ENCODE results near the gene CISD2.
"Not testable (repeated sequence)": the region's sequence is repeated elsewhere in the genome, so short reads cannot be mapped to it uniquely, and the experiment has no call there.

Gene CISD2

DNA sequence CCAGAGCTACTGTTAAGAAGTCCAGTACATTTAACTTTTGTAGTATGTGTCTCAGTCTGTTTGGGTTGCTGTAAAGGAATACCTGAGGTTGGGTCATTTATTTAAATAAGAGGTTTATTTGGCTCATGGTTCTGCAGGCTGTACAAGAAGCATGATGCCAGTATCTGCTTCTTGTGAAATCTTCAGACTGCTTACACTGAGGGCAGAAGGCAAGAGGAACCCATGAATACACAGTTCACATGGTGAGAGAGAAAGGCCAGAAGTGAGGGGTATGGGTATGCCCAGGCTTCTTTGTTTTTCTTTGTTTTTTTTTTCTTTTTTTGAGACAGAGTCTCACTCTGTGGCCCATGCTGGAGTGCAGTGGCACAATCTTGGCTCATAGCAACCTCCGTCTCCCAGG, 6.0 kb upstream of the CISD2 start:
- no CpG with 5 or more reads among the region's 1 CpG for WGBS, 2 donors (ENCODE audit: extremely low coverage in 2 of 2, insufficient read length in 2 of 2, insufficient replicate concordance in 1 of 2)
- H2BK5ac ChIP-seq (ENCODE audit: low read length): no peak overlapping the region

DNA sequence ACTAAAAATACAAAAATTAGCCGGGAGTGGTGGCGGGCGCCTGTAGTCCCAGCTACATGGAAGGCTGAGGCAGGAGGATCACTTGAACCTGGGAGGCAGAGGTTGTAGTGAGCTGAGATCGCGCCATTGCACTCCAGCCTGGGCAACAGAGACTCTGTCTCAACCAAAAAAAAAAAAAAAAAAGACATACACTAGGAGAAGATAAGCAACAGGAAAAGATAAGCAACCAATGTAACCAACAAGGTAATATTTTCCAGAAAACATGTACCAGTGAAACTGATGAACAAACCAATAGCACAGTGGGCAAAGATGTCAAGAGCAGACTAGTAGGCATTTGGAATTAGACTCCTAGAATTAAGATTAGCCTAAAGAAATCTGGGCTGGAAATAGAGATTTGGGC, 3.5 kb upstream of the CISD2 start:
- H3K36me3 ChIP-seq (replicated peaks in 1 of 2; ENCODE audit: control insufficient read depth in 2 of 2, insufficient read depth in 2 of 2, low read length in 2 of 2); H3K9ac ChIP-seq (ENCODE audit: low read depth, low read length, poor library complexity); H2BK15ac ChIP-seq (ENCODE audit: low read length); H2AFZ ChIP-seq (ENCODE audit: low read length); H4K91ac ChIP-seq (ENCODE audit: low read depth, low read length, poor library complexity); H3K14ac ChIP-seq (ENCODE audit: low read length); DNase-seq (ENCODE audit: low spot score); H4K8ac ChIP-seq (ENCODE audit: low read depth, low read length); H3K4me3 ChIP-seq (ENCODE audit: low read length in 2 of 2); H3K23ac ChIP-seq (ENCODE audit: low read depth, low read length, poor library complexity); H2BK12ac ChIP-seq (ENCODE audit: low read length); H3K4me1 ChIP-seq (ENCODE audit: control insufficient read depth in 2 of 2, insufficient read depth in 1 of 2, low read depth in 1 of 2, low read length in 2 of 2); H3K4me2 ChIP-seq (ENCODE audit: insufficient read depth, low read length, poor library complexity, severe bottlenecking); H3K4ac ChIP-seq (ENCODE audit: low read length); H3K18ac ChIP-seq (ENCODE audit: low read length); H3K79me1 ChIP-seq (ENCODE audit: low read depth, low read length); H2BK120ac ChIP-seq (ENCODE audit: low read depth, low read length); H3K27ac ChIP-seq (replicated peaks; ENCODE audit: low read length); H3K27me3 ChIP-seq (ENCODE audit: control insufficient read depth in 3 of 3, insufficient read depth in 3 of 3, low read depth in 1 of 3, low read length in 3 of 3); H2BK5ac ChIP-seq (ENCODE audit: low read length); H2AK5ac ChIP-seq (ENCODE audit: low read depth, low read length): not testable (repeated sequence)
- peaks cover 4 to 14% of the 10 kb centered on the region in 2 donors for H3K9me3 ChIP-seq (replicated peaks in 1 of 2; ENCODE audit: control insufficient read depth in 2 of 2, insufficient read depth in 1 of 2, low read depth in 1 of 2, low read length in 2 of 2)
- no CpG with 5 or more reads among the region's 5 CpGs for WGBS, 2 donors (ENCODE audit: extremely low coverage in 2 of 2, insufficient read length in 2 of 2, insufficient replicate concordance in 1 of 2)

More for the DNA sequence above, 6.0 kb upstream of the CISD2 start:
- Histone ChIP-seq H2BK15ac (ENCODE audit: low read length) (no peak overlapping the region), H3K4ac (ENCODE audit: low read length) (no peak overlapping the region), H2BK120ac (ENCODE audit: low read depth, low read length) (no peak overlapping the region), H2AK5ac (ENCODE audit: low read depth, low read length) (no peak overlapping the region), H3K36me3 (replicated peaks in 1 of 2; ENCODE audit: control insufficient read depth in 2 of 2, insufficient read depth in 2 of 2, low read length in 2 of 2) (peaks cover 0 to 6% of the 10 kb centered on the region in 2 donors), H3K4me1 (ENCODE audit: control insufficient read depth in 2 of 2, insufficient read depth in 1 of 2, low read depth in 1 of 2, low read length in 2 of 2) (peaks cover 0 to 3% of the 10 kb centered on the region in 2 donors), H3K9me3 (replicated peaks in 1 of 2; ENCODE audit: control insufficient read depth in 2 of 2, insufficient read depth in 1 of 2, low read depth in 1 of 2, low read length in 2 of 2) (peaks cover 5 to 28% of the 10 kb centered on the region in 2 donors), H3K14ac (ENCODE audit: low read length) (no peak overlapping the region), H3K4me2 (ENCODE audit: insufficient read depth, low read length, poor library complexity, severe bottlenecking) (no peak overlapping the region), H3K27ac (replicated peaks; ENCODE audit: low read length) (no peak overlapping the region), H2BK12ac (ENCODE audit: low read length) (no peak overlapping the region), H3K27me3 (ENCODE audit: control insufficient read depth in 3 of 3, insufficient read depth in 3 of 3, low read depth in 1 of 3, low read length in 3 of 3) (no peaks in the 10 kb centered on the region), H3K18ac (ENCODE audit: low read length) (no peak overlapping the region), H3K9ac (ENCODE audit: low read depth, low read length, poor library complexity) (no peak overlapping the region), H3K79me1 (ENCODE audit: low read depth, low read length) (no peaks in the 10 kb centered on the region), H3K23ac (ENCODE audit: low read depth, low read length, poor library complexity) (no peak overlapping the region), H4K91ac (ENCODE audit: low read depth, low read length, poor library complexity) (no peak overlapping the region), H2AFZ (ENCODE audit: low read length) (no peak overlapping the region), H3K4me3 (ENCODE audit: low read length in 2 of 2) (no peak overlapping the region), H4K8ac (ENCODE audit: low read depth, low read length) (no peak overlapping the region)
- no peak for DNase-seq (ENCODE audit: low spot score)

DNA sequence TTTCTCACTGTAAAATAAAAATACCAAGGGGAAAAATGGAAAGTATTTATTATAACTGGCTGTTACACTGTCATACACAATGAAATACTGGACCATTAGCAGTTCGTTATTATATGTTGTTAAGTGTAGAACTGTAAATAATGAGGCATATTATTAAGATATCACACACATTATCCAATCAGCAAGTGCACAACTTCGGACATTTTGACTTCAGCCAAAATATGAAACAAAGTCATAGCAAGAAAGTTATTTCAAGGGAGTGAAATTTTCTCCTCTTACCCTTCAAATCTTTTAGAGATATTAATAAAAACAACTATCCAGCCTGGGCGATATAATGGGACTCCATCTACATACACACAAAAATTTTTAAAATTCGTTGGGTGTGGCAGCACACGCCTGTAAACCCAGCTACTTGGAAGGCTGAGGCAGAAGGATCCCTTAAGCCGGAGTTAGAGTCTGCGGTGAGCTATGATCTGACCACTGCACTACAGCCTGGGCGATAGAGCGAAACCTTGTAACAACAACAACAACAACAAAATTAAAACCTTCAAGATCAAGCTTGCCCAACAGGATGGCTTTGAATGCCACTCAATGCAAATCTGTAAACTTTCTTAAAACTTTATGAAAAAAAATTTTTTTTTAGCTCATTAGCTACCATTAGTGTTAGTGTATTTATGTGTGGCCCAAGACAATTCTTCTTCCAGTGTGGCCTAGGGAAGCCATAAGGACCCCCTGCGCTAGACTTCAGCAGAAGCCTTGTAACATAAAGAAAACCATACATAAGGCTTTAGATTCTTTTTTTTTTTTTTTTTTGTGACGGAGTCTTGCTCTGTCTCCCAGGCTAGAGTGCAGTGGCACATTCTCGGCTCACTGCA, 1.3 kb upstream of the CISD2 start:
- WGBS, 2 donors (ENCODE audit: extremely low coverage in 2 of 2, insufficient read length in 2 of 2, insufficient replicate concordance in 1 of 2): no CpG with 5 or more reads among the region's 12 CpGs
- H3K18ac ChIP-seq (ENCODE audit: low read length): no peak overlapping the region
- H4K8ac ChIP-seq (ENCODE audit: low read depth, low read length): no peak overlapping the region
- peaks cover 2 to 6% of the 10 kb centered on the region in 2 donors for H3K4me1 ChIP-seq (ENCODE audit: control insufficient read depth in 2 of 2, insufficient read depth in 1 of 2, low read depth in 1 of 2, low read length in 2 of 2)
- H3K4me3 ChIP-seq (ENCODE audit: low read length in 2 of 2): peak overlapping the region in 1 of 2 donors; percentile 81
- no peak overlapping the region for H2AK5ac ChIP-seq (ENCODE audit: low read depth, low read length)
- H3K4me2 ChIP-seq (ENCODE audit: insufficient read depth, low read length, poor library complexity, severe bottlenecking): peak overlapping the region; percentile 14
- no peaks in the 10 kb centered on the region for H3K79me1 ChIP-seq (ENCODE audit: low read depth, low read length)
- H3K9me3 ChIP-seq (replicated peaks in 1 of 2; ENCODE audit: control insufficient read depth in 2 of 2, insufficient read depth in 1 of 2, low read depth in 1 of 2, low read length in 2 of 2): peaks cover 0 to 3% of the 10 kb centered on the region in 2 donors
- H3K36me3 ChIP-seq (replicated peaks in 1 of 2; ENCODE audit: control insufficient read depth in 2 of 2, insufficient read depth in 2 of 2, low read length in 2 of 2): peaks cover 0 to 14% of the 10 kb centered on the region in 2 donors
- H3K9ac ChIP-seq (ENCODE audit: low read depth, low read length, poor library complexity): no peak overlapping the region
- H2BK15ac ChIP-seq (ENCODE audit: low read length): no peak overlapping the region
- H2BK120ac ChIP-seq (ENCODE audit: low read depth, low read length): no peak overlapping the region
- no peak overlapping the region for H3K27ac ChIP-seq (replicated peaks; ENCODE audit: low read length)
- no peak overlapping the region for H4K91ac ChIP-seq (ENCODE audit: low read depth, low read length, poor library complexity)
- no peaks in the 10 kb centered on the region for H3K27me3 ChIP-seq (ENCODE audit: control insufficient read depth in 3 of 3, insufficient read depth in 3 of 3, low read depth in 1 of 3, low read length in 3 of 3)
- no peak overlapping the region for H3K14ac ChIP-seq (ENCODE audit: low read length)
- no peak for DNase-seq (ENCODE audit: low spot score)
- peak overlapping the region; percentile 96 for H2AFZ ChIP-seq (ENCODE audit: low read length)
- H3K23ac ChIP-seq (ENCODE audit: low read depth, low read length, poor library complexity): no peak overlapping the region
- H2BK5ac ChIP-seq (ENCODE audit: low read length): no peak overlapping the region
- H3K4ac ChIP-seq (ENCODE audit: low read length): no peak overlapping the region
- no peak overlapping the region for H2BK12ac ChIP-seq (ENCODE audit: low read length)

DNA sequence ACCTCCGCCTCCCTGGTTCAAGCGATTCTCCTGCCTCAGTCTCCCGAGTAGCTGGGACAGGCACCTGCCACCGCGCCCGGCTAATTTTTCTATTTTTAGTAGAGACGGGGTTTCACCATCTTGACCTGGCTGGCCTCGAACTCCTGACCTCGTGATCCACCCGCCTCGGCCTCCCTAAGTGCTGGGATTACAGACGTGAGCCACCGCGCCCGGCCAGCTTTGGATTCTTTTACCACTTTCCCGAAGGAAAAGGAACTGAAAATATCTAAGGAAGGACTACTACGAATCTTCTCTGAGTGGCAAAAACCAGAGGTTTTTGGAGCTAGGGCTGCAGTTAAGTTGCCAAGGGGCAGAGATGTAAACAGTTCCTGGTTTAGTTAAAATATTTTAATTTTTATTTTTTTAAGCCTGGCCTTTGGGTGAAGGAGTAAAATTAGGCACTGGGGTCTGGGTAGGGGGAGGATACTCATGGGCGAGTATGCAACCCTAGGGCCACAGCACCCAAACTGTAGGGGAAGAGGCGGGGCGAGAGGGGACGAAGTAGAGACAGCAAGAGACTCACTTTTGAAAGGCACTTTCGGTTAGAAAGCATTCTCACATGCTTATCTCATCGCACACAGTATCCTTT, 525 bp upstream of the CISD2 start:
- peak overlapping the region; percentile 100 for H3K27ac ChIP-seq (replicated peaks; ENCODE audit: low read length)
- WGBS, 2 donors (ENCODE audit: extremely low coverage in 2 of 2, insufficient read length in 2 of 2, insufficient replicate concordance in 1 of 2): no CpG with 5 or more reads among the region's 23 CpGs
- peaks cover 1% of the 10 kb centered on the region for H3K79me1 ChIP-seq (ENCODE audit: low read depth, low read length)
- no peak overlapping the region for H3K4ac ChIP-seq (ENCODE audit: low read length)
- H2BK5ac ChIP-seq (ENCODE audit: low read length): peak overlapping the region; percentile 93
- H2AK5ac ChIP-seq (ENCODE audit: low read depth, low read length): no peak overlapping the region
- no peak overlapping the region for H3K23ac ChIP-seq (ENCODE audit: low read depth, low read length, poor library complexity)
- no peak overlapping the region for H4K91ac ChIP-seq (ENCODE audit: low read depth, low read length, poor library complexity)
- peaks cover 2 to 6% of the 10 kb centered on the region in 2 donors for H3K4me1 ChIP-seq (ENCODE audit: control insufficient read depth in 2 of 2, insufficient read depth in 1 of 2, low read depth in 1 of 2, low read length in 2 of 2)
- H2BK120ac ChIP-seq (ENCODE audit: low read depth, low read length): no peak overlapping the region
- peak overlapping the region; percentile 84 for H3K4me2 ChIP-seq (ENCODE audit: insufficient read depth, low read length, poor library complexity, severe bottlenecking)
- no peaks in the 10 kb centered on the region for H3K27me3 ChIP-seq (ENCODE audit: control insufficient read depth in 3 of 3, insufficient read depth in 3 of 3, low read depth in 1 of 3, low read length in 3 of 3)
- H3K9me3 ChIP-seq (replicated peaks in 1 of 2; ENCODE audit: control insufficient read depth in 2 of 2, insufficient read depth in 1 of 2, low read depth in 1 of 2, low read length in 2 of 2): peaks cover 0 to 6% of the 10 kb centered on the region in 2 donors
- no peak overlapping the region for H4K8ac ChIP-seq (ENCODE audit: low read depth, low read length)
- peak overlapping the region; percentile 55 for H3K18ac ChIP-seq (ENCODE audit: low read length)
- no peak overlapping the region for H2BK15ac ChIP-seq (ENCODE audit: low read length)
- DNase-seq (ENCODE audit: low spot score): no peak
- no peak overlapping the region for H2BK12ac ChIP-seq (ENCODE audit: low read length)
- peak overlapping the region; percentile 71 to 81 for H3K4me3 ChIP-seq (ENCODE audit: low read length in 2 of 2)
- no peak overlapping the region for H3K14ac ChIP-seq (ENCODE audit: low read length)
- H2AFZ ChIP-seq (ENCODE audit: low read length): peak overlapping the region; percentile 96
- H3K9ac ChIP-seq (ENCODE audit: low read depth, low read length, poor library complexity): no peak overlapping the region
- peaks cover 2 to 21% of the 10 kb centered on the region in 2 donors for H3K36me3 ChIP-seq (replicated peaks in 1 of 2; ENCODE audit: control insufficient read depth in 2 of 2, insufficient read depth in 2 of 2, low read length in 2 of 2)
